Fibroblast of skin of abdomen (primary cell): ENCODE results near the gene TTC12.

ENCODE experiments used
- DNase-seq: peaks from one replicate; pipeline ENCODE4 v3.0.0-alpha.2; 2013

Gene TTC12

GRCh38 chr11:113331441-113331840 lies 17.1 kb downstream of the TTC12 start:
- DNase-seq, result peak; percentile 5

- peak; percentile 29 for DNase-seq
These were observed 17.6 kb downstream of the TTC12 start for GRCh38 chr11:113332023-113332422.

DNA sequence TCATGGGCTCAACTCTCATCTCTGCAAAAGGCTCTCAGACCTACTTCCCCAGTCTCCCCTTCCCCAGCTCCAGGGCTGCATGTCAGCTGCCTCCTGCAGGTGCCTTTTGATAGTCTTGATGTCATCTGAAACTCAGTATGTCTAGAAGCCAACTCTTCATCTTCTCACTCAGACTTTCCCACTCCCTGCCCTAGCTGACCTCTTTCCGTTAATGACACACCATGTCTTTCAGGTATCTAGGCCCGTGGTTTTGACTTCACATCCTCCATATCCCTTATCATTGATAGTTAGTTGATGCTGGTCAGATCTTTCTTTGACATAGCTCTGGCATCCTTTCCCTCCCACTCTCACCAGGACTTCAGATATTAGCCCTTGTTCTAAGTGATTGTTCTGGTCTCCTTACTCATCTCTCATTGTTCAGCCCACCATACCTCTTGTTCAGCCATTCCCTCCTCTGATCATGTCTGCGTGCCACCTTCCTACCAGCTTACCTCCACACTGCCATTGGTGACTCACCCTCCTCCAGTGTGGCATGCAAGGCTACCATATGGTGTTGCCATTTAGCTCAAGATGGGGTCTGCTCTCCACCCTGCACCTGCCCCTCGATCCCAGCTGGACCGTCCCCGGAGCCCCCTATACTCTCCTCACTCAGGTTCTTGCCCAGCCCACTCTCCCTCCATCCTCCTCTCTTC lies 18.4 kb downstream of the TTC12 start:
- no peak for DNase-seq

DNA sequence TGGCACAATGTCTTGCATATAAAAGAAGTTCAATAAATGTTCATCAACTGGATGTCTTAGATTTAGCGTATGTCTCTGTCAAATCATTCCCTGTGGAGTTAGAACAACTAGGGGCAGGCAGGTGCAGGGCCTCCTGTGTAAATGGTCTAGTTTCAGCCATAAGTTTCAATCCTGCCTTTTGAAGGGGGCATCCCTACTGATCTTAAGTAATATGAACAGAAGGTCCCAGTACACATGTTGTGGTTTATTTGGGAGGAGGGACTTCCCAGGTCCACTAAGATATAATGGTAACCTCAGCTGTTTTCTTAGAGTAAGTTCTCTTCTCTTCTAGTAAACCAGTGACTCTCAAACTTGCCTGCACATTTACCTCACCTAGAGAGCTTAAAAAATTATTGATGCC lies 19.8 kb downstream of the TTC12 start:
- no peak for DNase-seq

GRCh38 chr11:113338730-113339129 lies 24.3 kb downstream of the TTC12 start:
- no peak for DNase-seq

- no peak for DNase-seq
These were observed 25.7 kb downstream of the TTC12 start for GRCh38 chr11:113339929-113340589.

DNA sequence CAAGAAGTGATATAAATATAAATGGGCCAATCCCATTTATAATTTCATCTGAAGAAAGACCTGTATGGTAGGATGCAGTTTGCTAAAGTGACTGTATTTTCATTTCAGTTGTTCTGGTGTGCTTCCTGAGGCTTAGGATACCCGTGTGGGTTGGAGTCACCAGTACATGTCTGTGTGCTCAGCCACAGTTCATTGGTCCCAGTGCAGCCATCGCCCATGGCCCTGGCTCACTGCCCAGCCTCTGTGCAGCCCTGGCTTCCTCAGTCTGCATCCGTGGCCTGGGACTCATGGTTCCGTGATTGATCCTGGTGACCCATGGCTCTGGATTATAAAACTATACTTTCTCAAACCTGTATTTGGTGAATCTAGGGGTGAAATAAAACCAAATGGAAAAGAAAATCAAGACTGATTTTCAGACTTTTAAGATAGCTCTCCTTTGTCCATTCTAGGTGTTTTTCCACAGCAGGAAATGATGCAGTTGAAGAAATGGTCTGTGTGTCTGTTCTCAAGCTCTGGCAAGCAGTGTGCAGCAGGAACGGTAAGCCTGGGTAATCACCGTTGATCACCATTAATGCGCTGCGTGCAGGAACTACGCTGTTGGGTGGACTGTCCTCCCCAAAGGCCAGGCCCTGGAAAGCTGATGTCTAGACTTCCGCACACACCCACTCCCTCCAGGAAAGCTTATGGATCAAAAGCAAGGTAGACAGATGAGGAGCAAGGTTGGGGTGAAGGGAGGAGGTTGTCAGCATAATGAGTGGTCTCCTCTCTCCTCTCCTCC lies 27.2 kb downstream of the TTC12 start:
- DNase-seq, result no peak

DNA sequence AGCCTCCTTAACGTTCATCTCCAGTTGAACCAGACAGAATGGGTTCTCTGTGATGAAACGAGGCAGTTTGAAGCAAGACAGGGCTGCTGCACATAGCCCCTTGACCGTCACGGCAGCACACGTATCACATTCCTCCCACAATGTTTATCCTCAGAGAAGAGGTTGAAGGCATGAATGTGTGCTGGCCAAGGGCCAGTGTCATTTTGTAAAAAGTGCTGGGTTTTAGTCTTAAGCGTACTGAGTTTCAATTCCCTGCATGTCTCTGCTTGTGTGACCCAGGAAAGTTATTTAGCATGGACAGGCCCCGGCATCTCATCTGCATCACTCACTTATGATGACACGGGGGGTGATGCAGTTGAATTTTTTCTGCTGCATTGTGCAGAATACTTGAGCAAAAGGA lies 31.6 kb downstream of the TTC12 start:
- no peak for DNase-seq

GRCh38 chr11:113349528-113349927 lies 35.1 kb downstream of the TTC12 start:
- no peak for DNase-seq

GRCh38 chr11:113350336-113351067 lies 36.1 kb downstream of the TTC12 start:
- DNase-seq, result no peak

GRCh38 chr11:113351068-113351450 lies 36.7 kb downstream of the TTC12 start:
- DNase-seq, result no peak

DNA sequence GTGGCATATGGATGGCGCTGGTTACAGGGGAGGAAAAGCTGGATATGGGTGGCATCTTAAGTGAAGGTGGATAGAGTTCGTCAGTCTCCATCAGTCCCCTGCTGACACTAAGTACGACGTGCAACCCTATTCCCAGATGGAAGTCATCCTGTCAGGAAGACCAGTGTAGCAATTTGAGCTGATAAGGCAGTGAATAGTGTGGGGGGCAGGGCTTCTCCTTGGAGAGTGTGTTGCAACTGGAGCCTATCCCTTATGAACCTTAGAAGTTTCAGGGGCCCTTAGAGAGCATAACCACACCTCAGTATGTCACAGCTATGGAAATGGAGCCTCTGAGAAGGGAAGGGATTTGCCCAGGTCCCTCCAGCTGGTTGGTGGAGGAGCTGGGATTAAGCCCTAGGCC lies 37.1 kb downstream of the TTC12 start:
- no peak for DNase-seq

DNA sequence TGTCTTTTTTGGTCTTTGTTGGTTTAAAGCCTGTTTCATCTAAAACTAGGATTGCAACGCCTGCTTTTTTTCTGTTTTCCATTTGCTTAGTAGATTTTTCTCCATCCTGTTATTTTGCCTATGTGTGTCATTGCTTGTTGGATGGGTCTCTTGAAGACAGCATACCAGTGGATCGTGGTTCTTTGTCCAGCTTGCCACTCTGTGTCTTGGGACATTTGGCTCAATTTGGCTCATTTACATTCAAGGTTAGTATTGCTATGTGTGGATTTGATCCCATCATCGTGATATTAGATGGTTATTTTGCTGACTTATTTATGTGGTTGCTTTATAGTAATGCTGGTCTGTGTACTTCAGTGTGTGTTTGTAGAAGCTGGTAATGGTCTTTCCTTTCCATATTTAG lies 41.8 kb downstream of the TTC12 start:
- no peak for DNase-seq

DNA sequence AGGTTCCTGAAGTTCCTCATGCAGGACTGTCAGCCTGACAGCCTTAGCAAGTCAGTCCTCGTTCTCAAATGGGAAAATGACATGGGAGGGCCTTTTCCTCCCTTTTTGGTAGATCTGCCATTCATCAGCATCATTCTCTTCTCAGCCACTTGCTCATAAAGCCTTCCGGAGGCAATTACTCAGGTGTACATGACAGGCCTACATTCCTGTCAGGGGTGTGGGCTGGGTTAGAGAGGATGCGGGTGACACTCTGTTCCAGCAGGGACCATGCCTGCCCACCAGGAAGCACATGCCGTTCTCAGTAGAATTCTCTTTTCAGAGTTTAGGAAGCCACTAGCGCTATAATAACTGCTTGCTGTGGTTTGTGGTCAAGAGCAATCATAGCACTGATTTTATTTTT lies 49.0 kb downstream of the TTC12 start:
- no peak for DNase-seq

DNA sequence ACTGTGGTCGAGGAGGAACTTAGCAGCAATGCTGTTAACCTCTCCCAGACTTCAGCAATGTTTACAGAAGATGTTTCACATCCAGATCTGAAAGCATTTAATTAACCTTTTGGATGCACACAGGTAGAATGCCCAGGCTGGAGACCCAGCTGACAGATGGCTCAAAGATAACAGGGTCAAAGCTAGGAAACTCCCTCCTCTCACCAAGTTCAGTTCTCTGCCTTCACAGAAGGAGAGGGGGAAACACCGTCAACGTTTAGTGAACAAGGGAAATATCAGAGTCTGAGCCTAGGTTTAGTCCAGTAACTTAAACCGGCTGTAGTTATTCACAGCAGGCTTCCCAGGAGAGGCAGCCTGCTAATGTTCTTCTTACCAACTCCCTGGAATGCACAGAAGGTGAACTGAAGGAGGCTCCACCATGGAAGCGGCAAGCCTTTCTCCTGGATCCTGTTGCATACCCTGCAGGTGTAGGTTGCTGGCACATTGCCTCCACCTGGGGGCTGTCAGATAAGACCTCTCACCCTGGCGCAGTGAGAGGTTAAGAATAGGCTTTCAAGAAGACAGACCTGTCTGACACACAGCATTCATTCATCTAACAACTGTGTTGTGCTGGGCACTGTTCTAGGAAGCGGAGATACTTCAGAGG lies 49.7 kb downstream of the TTC12 start:
- DNase-seq, result no peak

DNA sequence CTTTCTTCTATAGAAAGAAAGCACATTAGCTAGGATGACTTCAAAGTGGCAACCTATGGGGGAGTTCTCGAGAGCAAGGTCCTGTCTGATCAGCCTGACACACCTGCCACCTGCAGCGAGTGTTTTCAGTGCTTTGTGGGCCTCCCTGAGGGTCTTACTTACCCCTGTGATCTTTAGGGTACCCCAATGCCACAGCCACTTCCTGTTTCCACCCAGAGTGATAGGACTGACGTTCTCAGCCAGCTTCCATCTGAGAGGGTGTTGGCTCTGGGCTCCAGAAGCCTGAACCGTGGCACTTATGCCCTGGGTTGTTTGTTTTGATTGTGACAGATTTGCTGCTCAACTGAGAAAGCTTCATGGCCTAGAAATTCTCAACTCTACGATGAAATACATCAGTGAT lies 51.5 kb downstream of the TTC12 start:
- DNase-seq, result no peak

- DNase-seq, result no peak
These were observed 55.0 kb downstream of the TTC12 start for GRCh38 chr11:113369411-113369810.

DNA sequence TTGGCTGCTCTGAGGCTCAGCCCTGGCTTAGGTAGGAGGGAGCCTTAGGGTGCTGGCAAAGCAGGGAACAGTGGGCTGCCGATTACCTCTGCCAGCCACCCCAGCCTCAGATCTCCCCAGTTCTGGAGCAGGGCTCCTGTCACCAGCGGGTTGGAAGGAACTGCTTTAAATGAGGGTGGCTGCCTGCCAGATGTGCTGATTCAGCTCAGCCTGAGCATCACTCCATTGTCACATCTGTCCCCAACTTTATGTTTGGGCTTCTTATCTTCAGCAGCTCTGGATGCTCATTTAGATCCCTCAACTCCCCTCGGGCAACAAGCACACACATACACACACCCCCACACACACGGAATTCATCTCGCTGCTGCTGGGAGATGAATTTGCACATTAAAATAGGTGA lies 56.3 kb downstream of the TTC12 start:
- DNase-seq, result no peak

DNA sequence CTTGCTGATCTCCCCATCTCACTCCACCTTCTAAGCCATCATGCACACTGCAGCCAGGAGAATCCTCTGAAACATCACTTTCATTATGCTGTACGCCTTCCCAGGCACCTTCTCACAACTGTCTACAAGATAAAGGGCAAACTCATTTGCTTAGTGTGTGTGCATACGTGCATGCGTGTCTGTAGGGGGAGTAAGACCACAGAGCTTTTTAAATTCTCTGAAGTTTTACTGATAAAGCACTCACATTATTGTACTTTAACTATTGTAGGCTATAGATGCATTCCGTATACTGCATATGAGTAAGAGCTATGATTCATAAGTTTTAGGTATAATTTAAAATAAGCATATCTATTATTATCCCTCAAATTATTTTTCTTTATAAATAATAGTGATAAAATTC lies 57.9 kb downstream of the TTC12 start:
- DNase-seq, result no peak

DNA sequence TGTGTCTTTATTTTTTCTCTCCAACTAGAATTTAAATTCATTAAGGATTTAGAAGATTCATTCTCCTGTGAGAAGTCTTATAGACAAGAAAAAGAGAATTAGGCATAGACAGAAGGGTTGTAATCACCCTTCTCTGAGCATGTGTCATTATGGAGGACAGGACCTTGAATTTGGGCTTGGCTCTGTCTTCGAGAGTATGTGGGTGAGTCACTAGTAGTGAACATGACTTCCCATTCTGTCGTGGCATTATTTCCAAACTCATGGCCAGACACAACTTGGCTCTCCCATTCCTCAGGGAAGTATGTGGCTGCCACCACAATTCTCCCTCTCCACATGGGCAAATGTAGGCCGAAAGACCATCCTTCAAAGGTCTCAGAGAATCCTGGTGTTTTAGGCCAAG lies 58.9 kb downstream of the TTC12 start:
- DNase-seq, result peak; percentile 39

- DNase-seq, result no peak
These were observed 59.7 kb downstream of the TTC12 start for GRCh38 chr11:113373981-113374560.

- DNase-seq, result no peak
These were observed 61.0 kb downstream of the TTC12 start for GRCh38 chr11:113375402-113375801.
